GM10847 (cell line): Measurements from ENCODE around the gene GBP3.

ENCODE experiments used
- POLR2A ChIP-seq: IDR thresholded peaks from 2 replicates; pipeline ENCODE4 v1.6.1; 2011; ENCODE audit not compliant: insufficient read length; ENCODE audit errors: extremely low read depth

Gene GBP3

GRCh38 chr1:89022167-89022959 is at the start of gene GBP3:
Gene GBP3 (minus strand): TSS chr1:89022866. CDS start chr1:89020721, 2,145 bp downstream.
- TF ChIP-seq POLR2A = no peak

GRCh38 chr1:89070509-89070908 is 47.8 kb upstream of the GBP3 start:
- TF ChIP-seq POLR2A = no peak

- no peak for TF ChIP-seq POLR2A
Measured at GRCh38 chr1:89069951-89070350, 47.3 kb upstream of the GBP3 start.

- TF ChIP-seq POLR2A = no peak
Measured at GRCh38 chr1:89068291-89068690, 45.6 kb upstream of the GBP3 start.

- TF ChIP-seq POLR2A = no peak
Measured at GRCh38 chr1:89065079-89065868, 42.6 kb upstream of the GBP3 start, which contains the start of gene GBP1. Gene GBP1 (minus strand): TSS chr1:89065208. CDS start chr1:89063234, 1,974 bp downstream.

- TF ChIP-seq POLR2A = no peak
Measured at GRCh38 chr1:89064632-89065031, 42.0 kb upstream of the GBP3 start.

GRCh38 chr1:89063094-89063493 is 40.4 kb upstream of the GBP3 start:
- no peak for TF ChIP-seq POLR2A

GRCh38 chr1:89060091-89060490 is 37.4 kb upstream of the GBP3 start:
- TF ChIP-seq POLR2A = no peak

GRCh38 chr1:89051955-89052312 is 29.3 kb upstream of the GBP3 start:
- no peak for TF ChIP-seq POLR2A

- no peak for TF ChIP-seq POLR2A
Measured at GRCh38 chr1:89051300-89051954, 28.8 kb upstream of the GBP3 start.

- TF ChIP-seq POLR2A = no peak
Measured at GRCh38 chr1:89050649-89051033, 28.0 kb upstream of the GBP3 start.

- TF ChIP-seq POLR2A = no peak
Measured at GRCh38 chr1:89047734-89048133, 25.1 kb upstream of the GBP3 start.

- no peak for TF ChIP-seq POLR2A
Measured at GRCh38 chr1:89044970-89045721, 22.5 kb upstream of the GBP3 start.

GRCh38 chr1:89043940-89044339 is 21.3 kb upstream of the GBP3 start:
- TF ChIP-seq POLR2A = no peak

GRCh38 chr1:89042491-89042890 is 19.8 kb upstream of the GBP3 start:
- TF ChIP-seq POLR2A = no peak
